ENCODE measurements around the gene SETBP1. TPM values are rescaled to one million over a fixed set of nuclear protein-coding genes. Genes with fewer than 3 reads are reported as not detected.

The SETBP1 gene
- total and polyA plus RNA-seq, 2 of the 8 experiments (the other 6 are each of a cell fraction or from before 2014, with no cell fraction given), result 2.0 to 6.5 TPM

GRCh38 chr18:44862112-44862511, 181.4 kb downstream of the SETBP1 start:
- Histone ChIP-seq H2BK15ac (ENCODE audit: low read length) (no peak overlapping the region), H2AFZ (ENCODE audit: low read length) (no peak overlapping the region), H3K27me3 (replicated peaks in 1 of 4; ENCODE audit: control insufficient read depth in 3 of 4, extremely low read depth in 1 of 4, insufficient read depth in 3 of 4, low read length in 3 of 4) (no peaks in the 10 kb centered on the region), H4K20me1 (replicated peaks in 1 of 2; ENCODE audit: control insufficient read depth in 1 of 2, insufficient read depth in 2 of 2, low read length in 2 of 2) (no peaks in the 10 kb centered on the region), H3K4ac (replicated peaks; ENCODE audit: insufficient read length, low read depth, low read length) (no peak overlapping the region), H3K18ac (ENCODE audit: extremely low read depth, low read length) (no peak overlapping the region), H2BK12ac (ENCODE audit: low read depth, low read length) (no peak overlapping the region), H2AK5ac (ENCODE audit: low read depth, low read length) (no peak overlapping the region), H2BK120ac (replicated peaks; ENCODE audit: low read depth, low read length) (no peak overlapping the region), H3K14ac (ENCODE audit: insufficient read length) (no peak overlapping the region), H3K79me2 (ENCODE audit: control insufficient read depth in 1 of 2, insufficient read depth in 2 of 2, low read length in 2 of 2) (no peaks in the 10 kb centered on the region), H4K8ac (ENCODE audit: extremely low read depth, insufficient read depth, low read length) (no peak overlapping the region), H4K5ac (ENCODE audit: insufficient read length, low read depth, low read length) (no peak overlapping the region), H3K79me1 (ENCODE audit: low read depth, low read length) (0 out of 2 replicates have a peak, but pooled peaks cover under 1% of the 10 kb centered on the region), H2BK20ac (ENCODE audit: low read length) (no peak overlapping the region), H3K9ac (replicated peaks in 1 of 4; ENCODE audit: extremely low read depth in 1 of 4, low read depth in 3 of 4, low read length in 3 of 4) (no peak overlapping the region), H3K4me1 (replicated peaks in 1 of 4; ENCODE audit: control insufficient read depth in 3 of 4, insufficient read depth in 4 of 4, low read length in 3 of 4) (peaks cover 0 to 4% (median under 1%) of the 10 kb centered on the region in 4 experiments; a peak in 2 of 7 replicates), H3K27ac (ENCODE audit: low read depth, low read length) (no peak overlapping the region), H3K56ac (replicated peaks; ENCODE audit: insufficient read length, low read depth, low read length) (no peak overlapping the region), H4K91ac (replicated peaks; ENCODE audit: insufficient read length, low read length) (no peak overlapping the region), H3K36me3 (ENCODE audit: control insufficient read depth in 2 of 4, insufficient read depth in 4 of 4, low read length in 3 of 4) (no peaks in the 10 kb centered on the region), H3K23ac (ENCODE audit: insufficient read length) (no peak overlapping the region), H3K4me3 (ENCODE audit: extremely low read depth in 1 of 4, insufficient read depth in 2 of 4, low read depth in 3 of 4, low read length in 4 of 4) (no peak overlapping the region), H3K23me2 (ENCODE audit: low read depth, low read length) (no peaks in the 10 kb centered on the region), H2BK5ac (ENCODE audit: low read depth, low read length) (no peak overlapping the region), H3K9me3 (ENCODE audit: insufficient read depth in 2 of 2, low read depth in 1 of 2, low read length in 1 of 2) (no peaks in the 10 kb centered on the region), H3K4me2 (ENCODE audit: insufficient read depth in 1 of 2, low read depth in 2 of 2, low read length in 2 of 2) (no peak overlapping the region)
- no peak for FAIRE-seq
- 98% methylated on average over 3 of the region's 3 CpGs; no CpG with 5 or more reads in 1 of the 2 experiments for WGBS, 2 experiments (ENCODE audit: extremely low coverage in 1 of 2, insufficient coverage in 1 of 2, insufficient read length in 1 of 2, insufficient replicate concordance in 2 of 2, low coverage in 1 of 2, low lambda C conversion rate in 2 of 2, missing lambda C conversion rate in 1 of 2)
- no peak for DNase-seq (ENCODE audit: low read depth in 1 of 2, low spot score in 2 of 2)
- ChIA-PET POLR2A (ENCODE audit: partially characterized antibody) (no interaction called here), CTCF (ENCODE audit: partially characterized antibody) (no interaction called here)
- TF ChIP-seq SIX5 (IDR thresholded peaks at IDR 0.05; ENCODE audit: low read depth, low read length), result no peak
- no peak for TF ChIP-seq CEBPB (IDR thresholded peaks at IDR 0.05; ENCODE audit: low read depth, low read length)
- no peak for TF ChIP-seq TCF12 (IDR thresholded peaks at IDR 0.05; ENCODE audit: low read depth, low read length)
- no peak for TF ChIP-seq RFX5 (IDR thresholded peaks at IDR 0.05; ENCODE audit: borderline replicate concordance, low read depth, low read length)
- no peak for TF ChIP-seq CTCF (IDR thresholded peaks at IDR 0.05; ENCODE audit: control extremely low read depth in 1 of 3, insufficient read depth in 1 of 3, low read depth in 1 of 3, low read length in 3 of 3)
- no peak for TF ChIP-seq SP4 (IDR thresholded peaks at IDR 0.05; ENCODE audit: low read length)
- no peak for TF ChIP-seq KDM5A (IDR thresholded peaks at IDR 0.05; ENCODE audit: low read length)
- TF ChIP-seq EZH2 (IDR thresholded peaks at IDR 0.05; ENCODE audit: low read depth, low read length, severe bottlenecking), result no peak
- no peak for TF ChIP-seq CREB1 (IDR thresholded peaks at IDR 0.05)
- TF ChIP-seq SAP30 (IDR thresholded peaks at IDR 0.05; ENCODE audit: insufficient read depth, insufficient replicate concordance, low read length), result no peak
- no peak for TF ChIP-seq RAD21 (IDR thresholded peaks at IDR 0.05 in 1 of 2, conservative IDR thresholded peaks at IDR 0.05 in 1 of 2; ENCODE audit: low read depth in 2 of 2, low read length in 2 of 2)

All from H1 (cell line).